ENCODE data around the gene BMPR1A.

GRCh38 chr10:86821388-86821999 is 65.1 kb downstream of the BMPR1A start:
- TF ChIP-seq, protein P1, sequence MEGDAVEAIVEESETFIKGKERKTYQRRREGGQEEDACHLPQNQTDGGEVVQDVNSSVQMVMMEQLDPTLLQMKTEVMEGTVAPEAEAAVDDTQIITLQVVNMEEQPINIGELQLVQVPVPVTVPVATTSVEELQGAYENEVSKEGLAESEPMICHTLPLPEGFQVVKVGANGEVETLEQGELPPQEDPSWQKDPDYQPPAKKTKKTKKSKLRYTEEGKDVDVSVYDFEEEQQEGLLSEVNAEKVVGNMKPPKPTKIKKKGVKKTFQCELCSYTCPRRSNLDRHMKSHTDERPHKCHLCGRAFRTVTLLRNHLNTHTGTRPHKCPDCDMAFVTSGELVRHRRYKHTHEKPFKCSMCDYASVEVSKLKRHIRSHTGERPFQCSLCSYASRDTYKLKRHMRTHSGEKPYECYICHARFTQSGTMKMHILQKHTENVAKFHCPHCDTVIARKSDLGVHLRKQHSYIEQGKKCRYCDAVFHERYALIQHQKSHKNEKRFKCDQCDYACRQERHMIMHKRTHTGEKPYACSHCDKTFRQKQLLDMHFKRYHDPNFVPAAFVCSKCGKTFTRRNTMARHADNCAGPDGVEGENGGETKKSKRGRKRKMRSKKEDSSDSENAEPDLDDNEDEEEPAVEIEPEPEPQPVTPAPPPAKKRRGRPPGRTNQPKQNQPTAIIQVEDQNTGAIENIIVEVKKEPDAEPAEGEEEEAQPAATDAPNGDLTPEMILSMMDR (optimal IDR thresholded peaks at IDR 0.05 in 1 of 3, IDR thresholded peaks at IDR 0.05 in 1 of 3, conservative IDR thresholded peaks at IDR 0.05 in 1 of 3; ENCODE audit: extremely low read depth in 1 of 3, insufficient read depth in 2 of 3, low read length in 3 of 3) = no peak
- TF ChIP-seq EZH2 (IDR thresholded peaks at IDR 0.05; ENCODE audit: low read length) = no peak
